GM21619 (cell line): ENCODE data around the gene STX17.
"Not testable (repeated sequence)": the region's sequence is repeated elsewhere in the genome, so short reads cannot be mapped to it uniquely, and the experiment has no call there.

Experiments used
- ATAC-seq: cut with Tn5 transposase; IDR thresholded peaks from one replicate; pipeline ENCODE4 v1.9.1; 2021; ENCODE audit not compliant: unreplicated experiment

Gene STX17

DNA sequence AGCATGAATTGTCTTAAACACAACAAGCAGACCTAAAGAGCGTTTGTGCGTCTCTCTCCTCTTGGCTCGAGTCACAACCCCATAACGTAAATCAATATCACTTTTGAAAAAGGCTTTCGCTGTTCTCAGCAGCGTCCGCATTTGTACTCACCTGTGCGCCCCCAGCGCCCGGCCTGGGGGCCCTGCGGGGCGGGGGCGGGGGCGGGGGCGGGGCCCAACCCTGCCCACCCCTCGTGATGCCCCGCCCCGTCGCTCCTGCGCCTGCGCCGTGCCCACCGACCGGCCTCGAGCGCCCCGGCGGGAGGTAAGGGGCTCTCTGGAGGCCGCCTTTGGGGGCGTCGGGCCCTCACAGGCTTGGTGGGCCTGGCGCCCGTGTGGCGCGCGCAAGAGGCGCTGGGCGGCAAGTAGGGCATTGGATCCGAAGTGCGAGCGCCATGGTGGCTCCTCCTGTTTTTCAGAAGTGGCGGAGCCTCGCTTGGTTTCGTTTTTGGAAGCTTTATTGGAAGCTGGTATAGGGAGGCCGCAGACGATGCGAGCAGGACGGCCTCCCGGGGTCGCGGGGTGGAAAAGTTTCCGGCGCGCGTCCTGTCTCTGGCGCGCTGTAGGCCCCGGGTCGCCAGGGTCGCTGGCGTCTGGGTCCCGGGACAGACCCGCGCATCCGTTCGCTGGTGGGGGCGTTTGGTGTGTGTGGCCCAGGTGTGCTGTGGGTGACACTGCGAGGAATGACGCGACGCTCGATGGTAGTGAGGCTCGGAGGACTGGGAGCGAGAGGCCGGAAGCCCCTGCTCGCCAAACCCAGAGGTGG, at the start of gene STX17:
STX17 (plus strand) TSS at position 252 of the 805 bp plus-strand sequence. CDS start 8,586 bp downstream, outside the sequence.
- ATAC-seq: peak; percentile 84

DNA sequence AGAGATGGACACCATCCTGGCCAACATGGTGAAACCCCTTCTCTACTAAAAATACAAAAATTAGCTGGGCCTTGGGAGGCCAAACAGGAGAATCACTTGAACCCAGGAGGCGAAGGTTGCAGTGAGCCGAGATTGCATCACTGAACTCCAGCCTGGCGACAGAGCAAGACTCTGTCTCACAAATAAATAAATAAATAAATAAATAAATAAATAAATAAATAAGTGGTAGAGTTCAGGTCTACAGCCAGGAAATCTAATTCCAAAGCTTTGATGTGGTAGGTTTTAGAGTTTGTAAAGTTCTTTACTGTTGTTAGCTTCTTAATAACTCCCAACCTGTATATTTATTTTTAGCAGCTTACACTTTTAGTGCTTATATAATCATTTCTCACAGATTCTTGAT, 48.9 kb upstream of the STX17 start:
- ATAC-seq: not testable (repeated sequence)

DNA sequence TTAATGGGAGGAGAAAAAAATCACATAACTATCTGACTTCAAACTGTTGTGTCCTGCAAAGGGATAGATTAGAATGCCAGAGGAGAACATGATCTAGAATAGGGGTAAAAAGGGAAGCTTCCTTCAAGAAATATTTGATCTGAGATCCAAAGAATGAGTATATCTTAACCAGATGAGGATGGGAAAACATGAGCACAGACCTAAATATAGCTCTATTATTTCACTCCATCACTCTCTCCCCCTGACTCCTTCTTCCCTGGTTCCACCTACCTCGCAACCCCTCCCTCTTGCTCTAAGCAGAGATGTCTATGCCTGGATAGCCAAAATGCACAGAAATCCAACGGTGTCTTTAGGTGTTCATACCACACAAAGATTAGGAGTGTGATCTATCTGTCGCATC, 48.4 kb upstream of the STX17 start:
- no peak for ATAC-seq

DNA sequence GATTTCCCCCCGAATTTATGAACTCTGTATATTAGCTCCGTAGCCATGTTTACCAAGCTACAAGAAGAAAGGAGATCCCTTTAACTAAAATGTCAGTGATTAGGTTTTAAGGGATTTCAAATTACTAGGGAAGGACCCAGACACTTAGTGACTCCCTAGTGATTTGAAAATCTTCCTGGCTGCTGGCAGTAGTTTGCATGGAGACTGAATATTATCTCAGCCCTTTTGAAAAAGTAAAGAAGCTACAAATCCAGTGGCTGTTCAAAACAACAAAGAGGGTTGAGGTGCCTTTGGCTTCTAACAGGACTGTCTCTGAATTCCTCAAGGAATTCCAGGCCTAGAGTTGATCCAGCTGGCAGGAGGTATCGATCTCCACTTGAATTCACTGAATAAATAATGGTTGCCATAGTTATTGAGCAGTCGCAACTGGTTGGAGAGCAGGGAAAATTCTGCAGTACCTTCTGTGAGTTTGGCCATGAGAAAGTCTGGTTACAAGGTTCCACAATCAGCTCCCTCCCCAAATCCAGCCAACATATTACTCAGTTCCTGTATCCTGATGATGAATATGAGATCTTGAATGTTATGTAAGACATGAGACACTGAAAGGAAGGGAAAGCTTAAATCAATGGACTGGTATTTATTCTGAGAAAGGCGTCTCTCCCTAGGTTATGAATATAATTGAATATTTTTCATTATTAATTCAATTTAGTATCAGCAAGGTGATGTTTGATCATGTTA, 47.0 kb upstream of the STX17 start:
- no peak for ATAC-seq

DNA sequence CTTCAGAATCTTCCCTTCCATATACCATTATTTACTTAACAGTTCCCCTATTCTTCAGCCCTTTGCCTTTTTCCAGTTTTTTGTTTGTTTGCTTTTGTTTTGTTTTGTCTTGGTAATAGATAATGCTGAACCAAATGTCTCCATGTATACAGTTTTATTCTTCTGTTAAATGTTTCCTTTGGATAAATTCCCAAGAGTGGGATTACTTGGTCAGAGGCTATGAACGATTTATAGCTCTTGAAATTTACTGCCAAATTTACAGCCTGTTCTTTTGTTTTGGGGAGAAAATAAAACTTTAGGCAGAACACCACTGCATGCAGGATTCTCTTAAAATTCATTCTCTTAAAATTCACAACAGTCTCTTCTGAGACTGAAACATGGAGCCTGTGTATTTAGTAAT, 46.2 kb upstream of the STX17 start:
- no peak for ATAC-seq

DNA sequence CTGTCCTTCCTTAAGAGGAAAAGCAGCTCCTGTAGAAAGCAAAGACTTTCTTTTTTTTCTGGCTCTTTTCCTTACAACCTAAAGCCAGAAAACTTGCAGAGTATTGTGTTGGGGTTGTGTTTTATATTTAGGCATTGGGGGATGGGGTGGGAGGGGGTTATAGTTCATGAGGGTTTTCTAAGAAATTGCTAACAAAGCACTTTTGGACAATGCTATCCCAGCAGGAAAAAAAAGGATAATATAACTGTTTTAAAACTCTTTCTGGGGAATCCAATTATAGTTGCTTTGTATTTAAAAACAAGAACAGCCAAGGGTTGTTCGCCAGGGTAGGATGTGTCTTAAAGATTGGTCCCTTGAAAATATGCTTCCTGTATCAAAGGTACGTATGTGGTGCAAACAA, 42.5 kb upstream of the STX17 start:
- no peak for ATAC-seq

DNA sequence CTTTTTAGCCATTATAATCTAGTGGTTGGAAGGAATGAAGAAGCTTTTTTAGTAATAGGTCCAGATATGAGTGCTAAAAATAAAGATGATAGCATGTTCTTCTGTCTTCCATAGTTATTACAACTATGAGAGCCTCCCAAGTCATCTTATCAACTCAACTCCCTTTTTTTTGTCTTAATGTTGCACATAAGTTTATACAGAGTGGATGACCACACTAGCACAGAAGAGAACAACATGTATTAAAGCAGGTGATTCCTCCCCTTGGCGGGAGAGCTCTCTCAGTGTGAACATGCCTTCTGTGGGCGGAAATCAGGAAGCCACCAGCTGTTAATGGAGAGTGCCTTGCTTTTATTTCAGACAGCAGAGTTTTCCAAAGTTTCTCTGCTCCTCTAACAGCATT, 40.1 kb upstream of the STX17 start:
- ATAC-seq: no peak

DNA sequence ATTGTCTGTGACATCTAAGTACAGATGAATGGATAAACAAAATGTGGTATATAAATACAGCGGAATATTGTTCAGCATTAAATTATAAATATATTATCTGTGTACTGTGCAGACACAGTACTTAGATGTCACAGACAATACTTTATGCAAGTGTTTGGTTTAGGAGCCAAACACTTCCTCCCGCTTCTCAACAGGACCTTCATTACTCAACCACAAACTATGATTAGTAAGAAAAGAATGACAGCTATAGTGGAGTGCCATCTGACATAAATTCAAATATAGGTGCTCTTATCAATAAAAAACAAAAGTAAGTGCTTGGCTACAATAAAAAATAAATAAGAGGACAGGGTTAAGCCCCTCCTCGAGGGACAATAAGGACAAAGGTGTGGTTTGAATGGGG, 38.9 kb upstream of the STX17 start:
- ATAC-seq: no peak

DNA sequence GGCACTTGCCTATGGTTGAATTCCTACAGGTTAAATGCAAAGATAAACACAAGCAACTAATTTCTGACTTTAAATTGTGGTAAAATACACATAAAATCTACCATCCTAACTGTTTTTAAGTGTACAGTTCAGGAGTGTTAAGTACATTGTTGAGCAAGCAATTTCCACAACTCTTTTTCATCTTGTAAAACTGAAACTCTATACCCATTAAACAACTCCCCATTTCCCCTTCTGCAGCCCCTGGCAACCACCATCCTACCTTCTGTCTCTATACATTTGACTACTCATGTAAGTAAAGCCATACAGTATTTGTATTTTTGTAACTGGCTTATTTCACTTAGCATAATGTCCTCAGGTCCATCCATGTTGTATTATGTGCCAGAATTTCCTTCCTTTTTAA, 38.5 kb upstream of the STX17 start:
- peak; percentile 52 for ATAC-seq

DNA sequence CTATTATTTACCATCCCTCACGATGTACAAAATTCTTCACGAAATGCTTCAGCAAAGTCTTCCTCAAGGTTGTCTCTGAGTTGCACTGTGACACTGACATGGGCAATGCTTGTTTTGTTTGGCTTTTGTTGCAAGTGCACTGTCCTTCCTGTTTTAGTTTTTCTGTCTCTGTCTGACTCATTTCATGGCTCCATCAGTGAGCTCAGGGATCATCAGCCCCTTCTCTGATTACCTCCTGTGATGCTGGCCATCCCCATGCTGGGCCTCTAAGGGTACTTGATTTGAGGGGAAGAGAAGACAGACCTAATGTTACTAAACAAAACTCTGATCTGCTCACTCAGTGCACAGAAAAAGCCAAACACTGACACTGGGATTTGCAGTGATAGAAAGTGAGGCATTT, 37.6 kb upstream of the STX17 start:
- peak; percentile 78 for ATAC-seq

DNA sequence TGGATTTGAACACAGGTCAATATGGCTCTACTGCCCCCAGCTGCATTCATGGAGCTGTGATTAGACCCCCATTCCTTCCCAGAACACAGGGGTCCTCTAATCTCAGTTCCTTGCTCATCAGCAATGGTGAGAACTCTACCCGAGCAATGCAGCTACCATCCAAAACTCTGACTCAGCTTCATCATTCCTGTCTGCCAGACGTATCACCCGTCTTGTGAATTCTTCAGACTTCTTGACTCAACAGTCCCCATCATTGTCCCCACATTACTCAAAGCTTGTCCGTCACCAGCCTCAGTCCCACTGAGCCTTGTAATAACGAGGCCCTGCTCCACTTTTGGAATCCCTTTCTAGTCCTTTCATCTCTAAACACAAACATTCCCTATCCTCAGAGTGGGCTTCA, 36.3 kb upstream of the STX17 start:
- ATAC-seq: no peak

DNA sequence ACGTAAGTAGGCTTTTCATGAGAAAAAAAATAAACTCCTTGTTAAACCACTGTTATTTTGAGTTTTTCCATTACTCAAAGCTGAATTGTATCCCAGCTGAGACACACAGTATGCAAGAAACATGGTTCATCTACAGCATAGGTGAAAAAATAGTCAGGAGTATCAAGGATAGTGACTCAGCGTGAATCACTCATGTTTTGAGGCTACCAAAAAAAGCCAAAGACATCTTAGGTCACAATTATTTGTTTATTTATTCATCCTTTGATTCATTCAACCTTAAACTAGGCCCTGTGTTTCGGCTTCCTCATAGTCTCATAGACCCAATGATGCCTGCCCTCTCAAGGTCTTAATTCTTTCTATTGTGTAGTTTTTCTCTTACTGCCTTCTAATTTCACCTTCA, 32.9 kb upstream of the STX17 start:
- no peak for ATAC-seq

DNA sequence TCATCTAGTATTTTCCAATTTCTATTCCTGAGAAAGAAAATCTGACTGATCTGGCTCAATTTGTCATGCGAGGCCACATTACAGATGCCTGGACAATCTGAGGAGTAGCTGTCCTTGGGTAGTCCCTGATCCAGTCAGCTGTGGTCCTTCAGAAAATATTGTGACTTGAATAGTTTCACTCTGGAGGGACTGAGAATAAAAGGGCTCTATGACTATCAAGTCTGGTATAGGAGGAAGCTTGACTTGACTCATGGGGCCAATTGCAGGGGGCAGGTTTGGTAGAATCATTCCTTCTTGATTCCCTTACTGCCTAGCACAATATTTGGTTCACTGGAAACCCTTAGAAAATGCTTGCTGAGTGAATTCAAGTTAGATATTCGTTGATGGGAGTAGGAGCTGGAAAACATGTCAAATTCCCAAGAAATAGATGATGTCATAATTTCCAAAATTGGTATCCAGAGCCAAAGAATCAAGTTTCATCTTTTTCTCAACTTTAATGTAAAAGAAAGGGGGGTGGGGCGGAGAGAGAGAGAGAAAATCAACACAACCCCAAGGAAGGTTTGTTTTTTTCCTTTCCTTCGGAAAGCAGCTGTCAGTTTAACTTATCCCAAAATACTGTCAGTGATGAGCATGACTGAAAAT, 32.4 kb upstream of the STX17 start:
- no peak for ATAC-seq

DNA sequence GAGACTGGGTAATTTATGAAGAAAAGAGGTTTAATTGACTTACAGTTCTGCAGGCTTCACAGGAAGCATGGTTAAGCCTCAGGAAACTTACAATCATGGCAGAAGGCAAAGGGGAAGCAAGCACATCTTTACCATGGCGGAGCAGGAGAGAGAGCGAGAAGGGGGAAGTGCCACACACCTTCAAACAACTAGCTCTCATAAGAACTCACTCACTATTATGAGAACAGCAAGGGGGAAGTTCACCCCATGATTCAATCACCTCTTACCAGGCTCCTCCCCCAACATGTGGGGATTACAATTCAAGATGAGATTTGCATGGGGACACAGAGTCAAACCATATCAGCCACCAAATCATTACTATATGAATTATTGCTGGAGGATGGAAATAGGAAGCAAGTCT, 30.3 kb upstream of the STX17 start:
- ATAC-seq: no peak

DNA sequence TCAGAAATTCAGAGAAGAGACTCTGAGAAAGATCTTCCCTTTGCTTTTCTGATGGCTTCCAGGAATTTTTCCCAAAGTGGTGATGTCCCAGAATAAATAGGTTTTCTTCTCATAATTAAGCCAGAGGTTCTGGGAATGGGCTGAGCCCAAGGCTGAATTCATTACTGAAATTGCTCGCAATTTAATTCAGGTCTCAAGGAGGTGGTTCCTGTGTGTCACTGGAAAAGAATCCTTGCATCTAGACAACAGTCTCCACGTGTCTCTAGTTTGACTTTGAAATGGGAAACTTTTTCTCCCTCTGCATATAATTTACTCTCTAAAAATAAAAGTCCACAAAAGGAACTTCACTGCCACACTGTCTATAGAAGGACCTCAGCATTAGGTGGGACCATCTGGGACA, 27.8 kb upstream of the STX17 start:
- ATAC-seq: no peak

DNA sequence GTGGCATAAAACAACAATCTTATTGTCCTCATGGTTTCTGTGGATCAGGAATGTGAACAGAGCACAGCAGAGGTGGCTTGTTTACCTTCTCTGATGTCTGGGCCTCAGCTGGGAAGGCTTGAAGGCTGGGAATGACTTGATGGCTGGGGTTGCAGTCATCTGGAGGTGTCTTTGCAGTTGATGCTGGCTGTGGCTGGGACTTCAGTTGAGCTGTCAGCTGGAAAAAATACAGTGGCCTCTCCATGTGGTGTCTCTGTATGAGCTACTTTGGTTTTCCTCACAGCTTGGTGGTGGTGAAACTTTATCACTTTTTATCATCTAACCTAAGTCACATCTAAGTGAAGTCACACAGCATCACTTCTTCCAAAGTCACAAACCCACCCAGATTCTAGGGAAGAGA, 24.7 kb upstream of the STX17 start:
- no peak for ATAC-seq

DNA sequence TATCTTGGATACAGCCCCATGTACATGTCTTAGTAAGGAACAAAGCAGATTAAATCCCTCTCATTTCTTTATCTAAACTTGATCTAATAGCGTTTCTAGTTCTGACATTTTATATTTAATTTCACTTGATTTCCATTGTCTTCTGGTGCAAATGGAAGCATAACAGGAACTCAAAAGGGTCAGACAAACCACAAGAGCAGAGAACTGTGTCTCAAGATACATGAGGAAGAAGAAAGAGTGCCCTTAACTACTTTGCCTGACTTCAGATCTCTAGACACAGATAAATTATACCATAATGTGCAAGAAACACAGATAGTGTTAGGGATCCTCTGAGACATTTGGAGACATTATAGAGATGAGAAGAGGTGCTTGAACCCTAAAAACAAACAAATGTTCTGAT, 20.7 kb upstream of the STX17 start:
- no peak for ATAC-seq

DNA sequence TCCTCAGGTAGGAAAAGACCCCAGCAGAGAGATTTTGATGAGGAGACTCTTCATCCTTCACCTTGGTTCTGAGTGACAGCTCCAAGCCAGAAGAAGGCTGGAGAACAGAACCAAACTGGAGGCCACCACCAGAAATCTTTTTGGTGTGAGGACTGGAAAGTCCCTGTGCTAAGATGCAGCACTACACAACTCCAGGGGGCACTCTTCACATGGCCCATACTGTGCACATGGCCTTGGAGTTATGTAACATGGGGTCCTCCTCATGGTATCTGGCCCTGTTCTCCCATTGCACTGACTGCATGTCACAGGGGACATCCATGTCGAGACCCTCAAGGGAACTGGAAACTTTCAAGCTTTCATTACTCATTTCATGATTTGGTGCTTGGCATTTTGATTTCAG, 17.3 kb upstream of the STX17 start:
- ATAC-seq: no peak

DNA sequence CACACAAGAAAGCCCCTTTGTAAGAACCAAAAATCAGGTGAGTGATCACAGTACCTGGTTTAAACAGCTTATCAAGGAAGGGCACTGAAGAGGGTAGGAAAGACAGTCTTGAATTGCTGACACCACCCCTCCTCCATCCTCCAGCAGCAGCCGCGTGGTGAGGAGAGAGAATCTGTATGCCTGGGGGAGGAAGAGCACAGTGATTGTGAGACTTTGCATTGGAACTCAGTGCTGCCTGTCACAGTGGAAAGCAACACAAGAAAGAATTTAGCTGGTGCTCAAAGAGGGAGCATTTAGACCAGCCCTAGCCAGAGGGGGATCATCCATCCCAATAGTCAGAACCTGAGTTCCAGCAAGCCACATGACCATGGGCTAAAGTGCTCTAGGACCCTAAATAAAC, 11.6 kb upstream of the STX17 start:
- ATAC-seq: no peak

DNA sequence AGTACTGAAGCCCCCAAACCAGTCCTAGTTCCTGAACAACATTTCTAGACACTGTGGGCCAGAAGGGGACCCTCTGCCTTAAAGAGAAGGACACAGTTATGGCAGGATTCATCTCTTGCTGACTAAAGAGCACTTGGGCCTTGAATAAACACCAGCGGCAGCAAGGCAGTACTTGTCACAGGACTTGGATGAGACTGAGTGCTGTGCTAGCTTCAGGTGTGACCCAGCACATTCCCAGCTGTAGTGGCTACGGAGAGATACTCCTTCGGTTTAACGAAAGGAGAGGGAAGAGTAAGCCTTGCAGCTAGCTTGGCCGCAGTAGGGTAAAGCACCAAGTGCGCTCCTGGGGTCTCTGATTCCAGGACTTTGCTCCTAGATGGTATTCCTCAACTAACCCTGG, 10.9 kb upstream of the STX17 start:
- no peak for ATAC-seq

DNA sequence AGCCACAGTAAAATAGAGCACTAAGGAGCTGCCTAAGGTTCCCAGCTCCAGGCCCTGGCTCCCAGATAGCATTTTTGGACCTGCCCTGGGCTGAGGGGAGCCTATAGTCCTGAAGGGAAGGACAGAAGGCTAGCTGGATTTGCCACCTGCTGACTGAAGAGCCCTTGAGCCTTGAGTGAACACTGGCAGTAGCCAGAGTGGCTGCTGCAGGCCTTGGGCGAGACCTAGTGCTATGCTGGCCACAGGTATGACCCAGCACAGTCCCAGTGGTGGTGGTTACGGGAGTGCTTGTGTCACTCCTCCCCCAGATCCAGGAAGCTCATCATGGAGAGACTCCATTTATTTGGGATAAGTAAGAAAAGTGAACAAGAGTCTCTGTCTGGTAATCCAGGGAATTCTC, 10.3 kb upstream of the STX17 start:
- ATAC-seq: no peak

DNA sequence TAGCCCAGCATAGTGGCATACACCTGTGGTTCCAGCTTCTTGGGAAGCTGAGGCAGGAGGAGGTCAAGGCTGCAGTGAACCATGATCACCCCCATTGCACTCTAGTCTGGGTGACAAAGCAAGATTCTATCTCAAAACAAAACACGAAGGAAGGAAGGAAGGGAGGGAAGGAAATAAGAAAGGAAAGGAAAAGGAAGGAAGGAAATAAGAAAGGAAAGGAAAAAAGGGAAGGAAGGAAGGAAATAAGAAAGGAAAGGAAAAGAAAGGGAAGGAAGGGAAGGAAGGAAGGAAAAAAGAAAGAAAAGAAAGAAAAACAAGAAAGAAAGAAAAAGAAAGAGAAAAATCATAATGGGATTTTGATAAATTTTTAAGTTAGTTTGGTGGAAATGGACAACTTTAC, 3.1 kb upstream of the STX17 start:
- no peak for ATAC-seq
